Breast epithelium (tissue), 4 donors: ENCODE measurements around the gene WIPF1. TPM values are rescaled to one million over a fixed set of nuclear protein-coding genes. Genes with fewer than 3 reads are reported as not detected.

Experiments
- DNase-seq, 2 donors: peaks; one replicate each; pipeline ENCODE4 v3.0.0-alpha.2; 2019; ENCODE audit warnings: low spot score in 2 of 2
- H3K27ac ChIP-seq, 2 donors: fragments of 200-600 bp; sonication (generic) in 1 of 2; one replicate each; pipeline ENCODE4 v1.5.1; 2016 to 2019; ENCODE audit warnings: mild to moderate bottlenecking in 1 of 2
- H3K27me3 ChIP-seq, 2 donors: fragments of 200-600 bp; sonication (generic) in 1 of 2; one replicate each; pipeline versions ENCODE4 v1.5.1 to v1.6.0; 2017 to 2019; ENCODE audit warnings: control low read depth in 1 of 2, mild to moderate bottlenecking in 1 of 2
- H3K36me3 ChIP-seq: fragments of 200-600 bp; one replicate; pipeline ENCODE4 v1.5.1; 2019
- H3K4me1 ChIP-seq, 2 donors: fragments of 200-600 bp; sonication (generic); one replicate each; pipeline ENCODE4 v1.5.1; 2016 to 2019; ENCODE audit warnings: control low read depth in 1 of 2
- H3K4me3 ChIP-seq, 3 donors: fragments of 200-600 bp; sonication (generic); 1 replicate in 2 of 3; 2 replicates in 1 of 3; pipeline ENCODE4 v1.5.1; 2016 to 2019; ENCODE audit warnings: mild to moderate bottlenecking in 3 of 3, moderate library complexity in 2 of 3
- H3K9me3 ChIP-seq, 2 donors: fragments of 200-600 bp; sonication (generic) in 1 of 2; one replicate each; pipeline ENCODE4 v1.5.1; 2016 to 2019; ENCODE audit warnings: control low read depth in 1 of 2
- CTCF ChIP-seq, 3 donors: fragments of 450-650 bp; IDR thresholded peaks; one replicate each; pipeline ENCODE4 v1.5.1; 2016 to 2017; ENCODE audit warnings: antibody characterized with exemption in 3 of 3, mild to moderate bottlenecking in 3 of 3, moderate library complexity in 3 of 3
- POLR2A ChIP-seq: fragments of 450-650 bp; IDR thresholded peaks from one replicate; pipeline ENCODE4 v1.6.1; 2016; ENCODE audit warnings: antibody characterized with exemption, mild to moderate bottlenecking, moderate library complexity
- POLR2AphosphoS5 ChIP-seq, 3 donors: sonication (generic); formaldehyde crosslinking; IDR thresholded peaks; one replicate each; pipeline ENCODE4 v1.6.1; 2017; ENCODE audit warnings: antibody characterized with exemption in 3 of 3
- intact Hi-C: fragments of 100-400 bp; cut with DNase I; formaldehyde crosslinking; loops from one replicate; pipeline ENCODE4 v1.15.1; 2023; ENCODE audit warnings: low total_unique reads
- total RNA-seq, 3 donors: library from RNA; depleted of rRNA; stranded (reverse); fragments of >200 nt; gene quantifications; one replicate each; pipeline ENCODE4 v1.1.0, GENCODE V29; 2016

Gene WIPF1
- total RNA-seq, 3 donors from 2014 or later = 17.6 to 43.2 (median 24.9) TPM

GRCh38 chr2:174518395-174518794 lies 79.2 kb downstream of the WIPF1 start:
- Histone ChIP-seq H3K27ac (no peak overlapping the region), H3K4me1 (no peaks in the 10 kb centered on the region), H3K4me3 (no peak overlapping the region), H3K9me3 (no peaks in the 10 kb centered on the region), H3K27me3 (no peaks in the 10 kb centered on the region), H3K36me3 (no peaks in the 10 kb centered on the region)
- no peak for DNase-seq
- intact Hi-C loops = no loop called here
- TF ChIP-seq POLR2AphosphoS5 (IDR thresholded peaks at IDR 0.05) (no peak), CTCF (IDR thresholded peaks at IDR 0.05) (no peak), POLR2A (no peak)

- H3K27ac ChIP-seq = no peak overlapping the region
- no peak overlapping the region for H3K4me3 ChIP-seq
- no peaks in the 10 kb centered on the region for H3K36me3 ChIP-seq
- H3K9me3 ChIP-seq = no peaks in the 10 kb centered on the region
- no peak for DNase-seq
- H3K4me1 ChIP-seq = no peaks in the 10 kb centered on the region
- no peaks in the 10 kb centered on the region for H3K27me3 ChIP-seq
- TF ChIP-seq CTCF (IDR thresholded peaks at IDR 0.05) (no peak), POLR2AphosphoS5 (IDR thresholded peaks at IDR 0.05) (no peak), POLR2A (no peak)
- intact Hi-C loops = no loop called here
Measured at GRCh38 chr2:174516501-174517378, 80.9 kb downstream of the WIPF1 start.

GRCh38 chr2:174512345-174512744 lies 85.3 kb downstream of the WIPF1 start:
- no peak for DNase-seq
- Histone ChIP-seq H3K27ac (no peak overlapping the region), H3K4me1 (no peaks in the 10 kb centered on the region), H3K27me3 (no peaks in the 10 kb centered on the region), H3K4me3 (no peak overlapping the region), H3K9me3 (peaks cover 4 to 15% of the 10 kb centered on the region in 2 donors), H3K36me3 (no peaks in the 10 kb centered on the region)
- TF ChIP-seq POLR2A (no peak), CTCF (IDR thresholded peaks at IDR 0.05) (no peak), POLR2AphosphoS5 (IDR thresholded peaks at IDR 0.05) (no peak)
- intact Hi-C loops = no loop called here

GRCh38 chr2:174511580-174512260 lies 85.9 kb downstream of the WIPF1 start:
- H3K27ac ChIP-seq = no peak overlapping the region
- DNase-seq = no peak
- intact Hi-C loops = no loop called here
- H3K4me1 ChIP-seq = no peaks in the 10 kb centered on the region
- no peaks in the 10 kb centered on the region for H3K36me3 ChIP-seq
- TF ChIP-seq POLR2AphosphoS5 (IDR thresholded peaks at IDR 0.05) = no peak
- TF ChIP-seq POLR2A = no peak
- TF ChIP-seq CTCF (IDR thresholded peaks at IDR 0.05) = no peak
- no peak overlapping the region for H3K4me3 ChIP-seq
- H3K9me3 ChIP-seq = peaks cover 4 to 15% of the 10 kb centered on the region in 2 donors
- no peaks in the 10 kb centered on the region for H3K27me3 ChIP-seq

- DNase-seq = no peak
- H3K27me3 ChIP-seq = no peaks in the 10 kb centered on the region
- H3K4me3 ChIP-seq = no peak overlapping the region
- peaks cover 4 to 15% of the 10 kb centered on the region in 2 donors for H3K9me3 ChIP-seq
- no peaks in the 10 kb centered on the region for H3K4me1 ChIP-seq
- TF ChIP-seq CTCF (IDR thresholded peaks at IDR 0.05) (no peak), POLR2A (no peak), POLR2AphosphoS5 (IDR thresholded peaks at IDR 0.05) (no peak)
- H3K36me3 ChIP-seq = no peaks in the 10 kb centered on the region
- intact Hi-C loops = no loop called here
- no peak overlapping the region for H3K27ac ChIP-seq
Measured at GRCh38 chr2:174510583-174511189, 86.9 kb downstream of the WIPF1 start.
